ENCODE measurements around the gene KATNAL2. TPM values are rescaled to one million over a fixed set of nuclear protein-coding genes. Genes with fewer than 3 reads are reported as not detected.
A peak's percentile ranks its signal among the peaks of the same experiment; 100 is the strongest.

Gene KATNAL2
- total and polyA plus RNA-seq, 7 donors, result 0.19 to 1.7 (median 0.30) TPM

GRCh38 chr18:46920067-46920466, 2.7 kb downstream of the KATNAL2 start:
- intact Hi-C loops (cut with DNase I), result no loop called here
- TF ChIP-seq CTCF (IDR thresholded peaks at IDR 0.05), result no peak

GRCh38 chr18:46920653-46921052, 3.3 kb downstream of the KATNAL2 start:
- H3K27ac ChIP-seq, result peak overlapping the region; percentile 17
- DNase-seq (no peak), ATAC-seq (no peak)
- H3K4me3 ChIP-seq, result no peak overlapping the region
- intact Hi-C loops (cut with DNase I), result no loop called here
- H3K36me3 ChIP-seq (ENCODE audit: insufficient read depth in 1 of 2, low read depth in 1 of 2), result no peaks in the 10 kb centered on the region
- H3K27me3 ChIP-seq (ENCODE audit: insufficient read depth in 3 of 3, low read length in 2 of 3), result no peaks in the 10 kb centered on the region
- H3K4me1 ChIP-seq, result peaks cover 6% of the 10 kb centered on the region
- WGBS, 3 donors, result 84 to 91% (median 87%) methylated on average over 1 of the region's 1 CpG
- no peak for TF ChIP-seq CTCF (IDR thresholded peaks at IDR 0.05)
- H3K9me3 ChIP-seq, result no peaks in the 10 kb centered on the region

More at GRCh38 chr18:46920067-46920466, 2.7 kb downstream of the KATNAL2 start:
- Histone ChIP-seq H3K4me3 (no peak overlapping the region), H3K27me3 (ENCODE audit: insufficient read depth in 3 of 3, low read length in 2 of 3) (no peaks in the 10 kb centered on the region), H3K9me3 (no peaks in the 10 kb centered on the region), H3K36me3 (ENCODE audit: insufficient read depth in 1 of 2, low read depth in 1 of 2) (no peaks in the 10 kb centered on the region), H3K4me1 (peaks cover 12% of the 10 kb centered on the region), H3K27ac (peak overlapping the region; percentile 17)
- WGBS, 3 donors, result 54 to 88% (median 59%) methylated on average over 2 of the region's 2 CpGs
- no peak for ATAC-seq
- no peak for DNase-seq

GRCh38 chr18:46939337-46939963, 22.0 kb downstream of the KATNAL2 start:
- TF ChIP-seq CTCF (IDR thresholded peaks at IDR 0.05), result no peak
- Histone ChIP-seq H3K36me3 (ENCODE audit: insufficient read depth in 1 of 2, low read depth in 1 of 2) (no peaks in the 10 kb centered on the region), H3K4me3 (no peak overlapping the region), H3K27ac (peak overlapping the region; percentile 88), H3K27me3 (ENCODE audit: insufficient read depth in 3 of 3, low read length in 2 of 3) (no peaks in the 10 kb centered on the region), H3K4me1 (peaks cover 23% of the 10 kb centered on the region), H3K9me3 (no peaks in the 10 kb centered on the region)
- 28 to 52% (median 31%) methylated on average over 1 of the region's 1 CpG for WGBS, 3 donors
- intact Hi-C loops (cut with DNase I), result no loop called here
- DNase-seq (no peak), ATAC-seq (peak; percentile 99 to 100 (median 99))

GRCh38 chr18:46939998-46940571, 22.7 kb downstream of the KATNAL2 start:
- H3K27me3 ChIP-seq (ENCODE audit: insufficient read depth in 3 of 3, low read length in 2 of 3), result no peaks in the 10 kb centered on the region
- 32 to 37% (median 37%) methylated on average over 1 of the region's 1 CpG for WGBS, 3 donors
- no peak overlapping the region for H3K4me3 ChIP-seq
- no peaks in the 10 kb centered on the region for H3K9me3 ChIP-seq
- TF ChIP-seq CTCF (IDR thresholded peaks at IDR 0.05), result no peak
- intact Hi-C loops (cut with DNase I), result no loop called here
- H3K27ac ChIP-seq, result peak overlapping the region; percentile 88
- peak; percentile 63 to 80 (median 68) for ATAC-seq
- no peaks in the 10 kb centered on the region for H3K36me3 ChIP-seq (ENCODE audit: insufficient read depth in 1 of 2, low read depth in 1 of 2)
- H3K4me1 ChIP-seq, result peaks cover 23% of the 10 kb centered on the region
- no peak for DNase-seq

Measured in psoas muscle (tissue), 8 donors.